PFSK-1 (cell line): ENCODE measurements around the gene DGKB.

Experiments
- FOXP2 ChIP-seq: optimal IDR thresholded peaks from 2 replicates; pipeline ENCODE3; 2011; ENCODE audit warnings: borderline replicate concordance, control low read depth, inconsistent platforms; ENCODE audit not compliant: insufficient read depth; ENCODE audit errors: extremely low read length, extremely low read depth
- POLR2AphosphoS5 ChIP-seq: IDR thresholded peaks from 2 replicates; pipeline ENCODE4 v1.6.1; 2012; ENCODE audit warnings: low read depth, mild to moderate bottlenecking, control low read depth, low read length, moderate library complexity
- REST ChIP-seq, 2 experiments: IDR thresholded peaks; 2 replicates each; pipeline versions ENCODE4 v1.6.1 to v1.8.0; 2011 to 2012; ENCODE audit warnings: low read depth in 2 of 2, low read length in 2 of 2, control low read depth in 1 of 2, inconsistent platforms in 1 of 2, mild to moderate bottlenecking in 1 of 2, moderate library complexity in 1 of 2; ENCODE audit not compliant: insufficient read depth in 1 of 2
- SIN3A ChIP-seq: IDR thresholded peaks from 2 replicates; pipeline ENCODE4 v1.6.1; 2012; ENCODE audit warnings: mild to moderate bottlenecking, low read length, moderate library complexity, borderline replicate concordance; ENCODE audit not compliant: insufficient read depth
- TAF1 ChIP-seq: IDR thresholded peaks from 2 replicates; pipeline ENCODE4 v1.6.1; 2012; ENCODE audit warnings: low read length, control low read depth, borderline replicate concordance; ENCODE audit not compliant: insufficient read depth

DGKB gene

GRCh38 chr7:14487701-14488395, 414.7 kb downstream of the DGKB start:
- no peak for TF ChIP-seq POLR2AphosphoS5
- no peak for TF ChIP-seq REST (IDR thresholded peaks at IDR 0.05; ENCODE audit: insufficient read depth in 1 of 2, low read depth in 2 of 2, low read length in 2 of 2)
- TF ChIP-seq TAF1: no peak
- TF ChIP-seq SIN3A: no peak
- no peak for TF ChIP-seq FOXP2

GRCh38 chr7:14483663-14484062, 418.9 kb downstream of the DGKB start:
- TF ChIP-seq SIN3A: no peak
- TF ChIP-seq REST (IDR thresholded peaks at IDR 0.05; ENCODE audit: insufficient read depth in 1 of 2, low read depth in 2 of 2, low read length in 2 of 2): no peak
- no peak for TF ChIP-seq FOXP2
- TF ChIP-seq POLR2AphosphoS5: no peak
- no peak for TF ChIP-seq TAF1

- TF ChIP-seq TAF1 (no peak), SIN3A (no peak), POLR2AphosphoS5 (no peak), REST (IDR thresholded peaks at IDR 0.05; ENCODE audit: insufficient read depth in 1 of 2, low read depth in 2 of 2, low read length in 2 of 2) (no peak), FOXP2 (no peak)
These were observed 422.3 kb downstream of the DGKB start for GRCh38 chr7:14480281-14480680.

- TF ChIP-seq TAF1: no peak
- no peak for TF ChIP-seq FOXP2
- TF ChIP-seq REST (IDR thresholded peaks at IDR 0.05; ENCODE audit: insufficient read depth in 1 of 2, low read depth in 2 of 2, low read length in 2 of 2): no peak
- no peak for TF ChIP-seq SIN3A
- TF ChIP-seq POLR2AphosphoS5: no peak
These were observed 423.6 kb downstream of the DGKB start for GRCh38 chr7:14478834-14479510.
